GM19372 (cell line): Measurements from ENCODE around the gene REC8.
"Not testable (repeated sequence)": the region's sequence is repeated elsewhere in the genome, so short reads cannot be mapped to it uniquely, and the experiment has no call there.

Experiments used
- ATAC-seq: cut with Tn5 transposase; IDR thresholded peaks from one replicate; pipeline ENCODE4 v1.9.1; 2021; ENCODE audit warnings: mild to moderate bottlenecking, low read depth, moderate library complexity; ENCODE audit not compliant: unreplicated experiment

The REC8 gene

GRCh38 chr14:24198814-24199524, 27.1 kb downstream of the REC8 start:
- ATAC-seq, result no peak

GRCh38 chr14:24202538-24202937, 30.7 kb downstream of the REC8 start:
- not testable (repeated sequence) for ATAC-seq

GRCh38 chr14:24203249-24203886, 31.5 kb downstream of the REC8 start:
- not testable (repeated sequence) for ATAC-seq

GRCh38 chr14:24204163-24205146, 32.6 kb downstream of the REC8 start:
- ATAC-seq, result no peak

- no peak for ATAC-seq
Measured at GRCh38 chr14:24206260-24207103, 34.6 kb downstream of the REC8 start.

- ATAC-seq, result no peak
Measured at GRCh38 chr14:24207104-24207551, 35.2 kb downstream of the REC8 start.

- no peak for ATAC-seq
Measured at GRCh38 chr14:24207625-24208024, 35.7 kb downstream of the REC8 start.

- ATAC-seq, result no peak
Measured at GRCh38 chr14:24211311-24211710, 39.4 kb downstream of the REC8 start.

GRCh38 chr14:24212924-24213865, 41.3 kb downstream of the REC8 start, which contains the start of gene CHMP4A:
Gene CHMP4A (minus strand): TSS chr14:24213488. CDS start chr14:24213439, 49 bp downstream.
- ATAC-seq, result peak; percentile 68

GRCh38 chr14:24213866-24214662, 42.2 kb downstream of the REC8 start:
- no peak for ATAC-seq

GRCh38 chr14:24215495-24216344, 43.8 kb downstream of the REC8 start, which contains the start of gene MDP1:
Gene MDP1 (minus strand): TSS chr14:24216066. CDS start chr14:24215955, 111 bp downstream.
- peak; percentile 51 for ATAC-seq

- no peak for ATAC-seq
Measured at GRCh38 chr14:24216345-24216699, 44.4 kb downstream of the REC8 start.

- not testable (repeated sequence) for ATAC-seq
Measured at GRCh38 chr14:24216876-24217275, 45.0 kb downstream of the REC8 start.

GRCh38 chr14:24219080-24219479, 47.2 kb downstream of the REC8 start:
- ATAC-seq, result no peak

- ATAC-seq, result no peak
Measured at GRCh38 chr14:24219521-24219920, 47.6 kb downstream of the REC8 start.

- ATAC-seq, result not testable (repeated sequence)
Measured at GRCh38 chr14:24222987-24223386, 51.1 kb downstream of the REC8 start.

GRCh38 chr14:24224618-24225071, 52.8 kb downstream of the REC8 start:
- no peak for ATAC-seq
